Panc1 (cell line): Measurements from ENCODE around the gene ATP10A. TPM values are rescaled to one million over a fixed set of nuclear protein-coding genes. Genes with fewer than 3 reads are reported as not detected.

Experiments
- ATAC-seq: fragments of 200-7000 bp; cut with Tn5 transposase; 2 replicates; pipeline ENCODE4 v1.9.1; 2020; ENCODE audit warnings: mild to moderate bottlenecking, moderate library complexity
- BruUV-seq: library from RNA; stranded (reverse); fragments of 400-500 nt; replicated peaks from 2 replicates; lab custom pipeline; 2021; lab: Mats Ljungman, UMichigan
- CTCF ChIA-PET: fragments of 300-600 bp; sonication (Branson Sonifier 250); formaldehyde crosslinking; loops from one replicate; lab custom pipeline; 2022; ENCODE audit warnings: antibody characterized with exemption; lab: Charles Lee
- POLR2A ChIA-PET: fragments of 300-600 bp; sonication (Branson Sonifier 250); formaldehyde crosslinking; loops from one replicate; lab custom pipeline; 2022; ENCODE audit warnings: antibody characterized with exemption; lab: Charles Lee
- DNase-seq: peaks from one replicate; pipeline ENCODE4 v3.0.0-alpha.2; 2010; ENCODE audit warnings: low read depth, low spot score
- H3K27ac ChIP-seq: 2 replicates; pipeline ENCODE4 v1.5.1; 2011; ENCODE audit warnings: mild to moderate bottlenecking, low read length, inconsistent platforms
- H3K27me3 ChIP-seq: fragments of 200-500 bp; sonication (Bioruptor generic); 2 replicates; pipeline ENCODE4 v1.6.0; 2014; ENCODE audit warnings: low read length, inconsistent platforms; ENCODE audit not compliant: control insufficient read depth, insufficient read depth
- H3K36me3 ChIP-seq: fragments of 200-500 bp; sonication (Bioruptor generic); 2 replicates; pipeline ENCODE4 v1.5.1; 2014; ENCODE audit warnings: inconsistent platforms, mild to moderate bottlenecking, low read length, moderate library complexity; ENCODE audit not compliant: control insufficient read depth, insufficient read depth
- H3K4me1 ChIP-seq: 2 replicates; pipeline ENCODE4 v1.5.1; 2011; ENCODE audit warnings: inconsistent platforms, mild to moderate bottlenecking, low read length, moderate library complexity; ENCODE audit not compliant: control insufficient read depth, insufficient read depth
- H3K4me3 ChIP-seq, 2 experiments: 2 replicates each; pipeline ENCODE4 v1.5.1; 2011 to 2012; ENCODE audit warnings: low read depth in 2 of 2, low read length in 2 of 2, mild to moderate bottlenecking in 2 of 2, inconsistent platforms in 1 of 2, moderate library complexity in 1 of 2
- H3K9me3 ChIP-seq: fragments of 200-500 bp; sonication (Bioruptor generic); 2 replicates; pipeline ENCODE4 v1.5.1; 2014; ENCODE audit warnings: low read depth, mild to moderate bottlenecking, inconsistent platforms, low read length, moderate library complexity; ENCODE audit not compliant: control insufficient read depth, insufficient read depth
- POLR2AphosphoS5 ChIP-seq: IDR thresholded peaks from 2 replicates; pipeline ENCODE4 v1.6.1; 2012; ENCODE audit warnings: mild to moderate bottlenecking, low read depth, low read length, moderate library complexity
- SIN3A ChIP-seq: IDR thresholded peaks from 2 replicates; pipeline ENCODE4 v1.6.1; 2012; ENCODE audit warnings: low read depth, mild to moderate bottlenecking, low read length, moderate library complexity, borderline replicate concordance; ENCODE audit not compliant: insufficient read depth
- TCF7L2 ChIP-seq: IDR thresholded peaks from 2 replicates; pipeline ENCODE4 v1.6.1; 2011; ENCODE audit warnings: mild to moderate bottlenecking, low read depth, low read length, inconsistent platforms
- in situ Hi-C: cut with HindIII; loops from 2 replicates; pipeline ENCODE4 v1.10.0; 2016; ENCODE audit warnings: low sequenced_read_pairs, low pct_unique_long_range_greater_than_20kb
- intact Hi-C: fragments of 100-400 bp; cut with micrococcal nuclease; formaldehyde crosslinking; loops from one replicate; pipeline ENCODE4 v1.10.0; 2022; ENCODE audit not compliant: unreplicated experiment
- total RNA-seq: library from RNA; stranded (reverse); gene quantifications from one replicate; pipeline ENCODE4 v1.2.1, GENCODE V29; 2021; ENCODE audit not compliant: unreplicated experiment
- TF ChIP-seq, protein P1 (sequence below), 2 experiments: IDR thresholded peaks; 2 replicates each; pipeline ENCODE4 v1.6.1; 2011 to 2012; ENCODE audit warnings: low read depth in 2 of 2, control low read depth in 1 of 2, low read length in 1 of 2, mild to moderate bottlenecking in 1 of 2, moderate library complexity in 1 of 2; ENCODE audit not compliant: insufficient read depth in 1 of 2
- TF ChIP-seq, protein P2 (sequence below): fragments of 450-650 bp; IDR thresholded peaks from 2 replicates; pipeline ENCODE4 v1.5.1; 2017; ENCODE audit warnings: mild to moderate bottlenecking

ATP10A gene
- total RNA-seq, 1 experiment from 2014 or later, result 0.31 TPM

DNA sequence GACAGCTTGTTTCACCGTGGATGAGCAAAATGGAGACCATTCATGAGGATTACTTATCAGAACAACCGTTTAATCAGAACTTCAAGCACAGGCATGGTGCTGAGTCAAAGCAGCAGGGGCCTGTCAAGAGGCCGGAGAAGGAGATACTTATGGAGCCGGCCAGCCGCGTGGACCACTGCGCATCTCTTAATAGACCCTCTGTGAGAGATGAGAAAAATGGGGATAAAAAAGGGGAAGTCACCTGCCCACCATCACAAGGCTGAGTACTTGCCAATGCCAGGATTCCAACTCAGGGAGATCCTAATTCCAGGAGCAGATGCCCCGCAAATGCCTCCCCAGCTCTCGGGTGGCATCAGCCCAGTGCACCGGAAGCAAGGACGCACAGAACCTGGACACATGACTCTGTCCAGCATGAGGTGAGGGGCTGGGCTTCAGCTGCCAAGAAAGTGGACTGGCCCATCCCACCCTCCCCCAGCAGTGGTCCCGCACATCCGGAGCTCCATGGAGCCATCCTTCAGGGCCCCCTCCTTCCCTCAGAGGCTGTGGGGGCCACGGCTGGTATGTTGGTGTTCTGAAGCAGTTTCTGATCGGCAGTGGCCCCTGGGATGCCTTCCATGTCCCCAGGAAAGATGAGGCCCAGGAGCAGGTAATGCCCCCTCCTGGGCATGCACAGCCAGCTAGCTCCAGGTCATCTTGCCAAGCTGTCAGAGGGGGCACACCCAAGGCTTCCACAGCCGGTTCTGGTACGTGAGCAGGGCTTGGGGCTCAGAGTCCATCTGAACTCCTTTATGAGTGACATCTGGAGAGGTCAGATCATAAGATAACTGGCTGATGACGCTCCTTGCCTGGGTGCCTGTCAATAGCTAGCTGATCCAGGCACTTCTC is 143.8 kb downstream of the ATP10A start:
- DNase-seq, result no peak
- BruUV-seq, result no TSS peak
- Histone ChIP-seq H3K4me1 (no peaks in the 10 kb centered on the region), H3K4me3 (no peak overlapping the region), H3K36me3 (no peaks in the 10 kb centered on the region), H3K27me3 (no peaks in the 10 kb centered on the region), H3K9me3 (no peaks in the 10 kb centered on the region), H3K27ac (no peak overlapping the region)
- intact Hi-C loops (loop anchor here (10.0 kb wide), 1 partner anchor 55 kb away; no protein-coding TSS in a partner anchor), in situ Hi-C loops (no loop called here)
- POLR2A ChIA-PET, result interaction anchor here (0.6 kb wide), 1 partner anchor 62 kb away, joined by 6 read pairs; no protein-coding TSS in a partner anchor
- ATAC-seq, result no peak
- TF ChIP-seq, protein P1, sequence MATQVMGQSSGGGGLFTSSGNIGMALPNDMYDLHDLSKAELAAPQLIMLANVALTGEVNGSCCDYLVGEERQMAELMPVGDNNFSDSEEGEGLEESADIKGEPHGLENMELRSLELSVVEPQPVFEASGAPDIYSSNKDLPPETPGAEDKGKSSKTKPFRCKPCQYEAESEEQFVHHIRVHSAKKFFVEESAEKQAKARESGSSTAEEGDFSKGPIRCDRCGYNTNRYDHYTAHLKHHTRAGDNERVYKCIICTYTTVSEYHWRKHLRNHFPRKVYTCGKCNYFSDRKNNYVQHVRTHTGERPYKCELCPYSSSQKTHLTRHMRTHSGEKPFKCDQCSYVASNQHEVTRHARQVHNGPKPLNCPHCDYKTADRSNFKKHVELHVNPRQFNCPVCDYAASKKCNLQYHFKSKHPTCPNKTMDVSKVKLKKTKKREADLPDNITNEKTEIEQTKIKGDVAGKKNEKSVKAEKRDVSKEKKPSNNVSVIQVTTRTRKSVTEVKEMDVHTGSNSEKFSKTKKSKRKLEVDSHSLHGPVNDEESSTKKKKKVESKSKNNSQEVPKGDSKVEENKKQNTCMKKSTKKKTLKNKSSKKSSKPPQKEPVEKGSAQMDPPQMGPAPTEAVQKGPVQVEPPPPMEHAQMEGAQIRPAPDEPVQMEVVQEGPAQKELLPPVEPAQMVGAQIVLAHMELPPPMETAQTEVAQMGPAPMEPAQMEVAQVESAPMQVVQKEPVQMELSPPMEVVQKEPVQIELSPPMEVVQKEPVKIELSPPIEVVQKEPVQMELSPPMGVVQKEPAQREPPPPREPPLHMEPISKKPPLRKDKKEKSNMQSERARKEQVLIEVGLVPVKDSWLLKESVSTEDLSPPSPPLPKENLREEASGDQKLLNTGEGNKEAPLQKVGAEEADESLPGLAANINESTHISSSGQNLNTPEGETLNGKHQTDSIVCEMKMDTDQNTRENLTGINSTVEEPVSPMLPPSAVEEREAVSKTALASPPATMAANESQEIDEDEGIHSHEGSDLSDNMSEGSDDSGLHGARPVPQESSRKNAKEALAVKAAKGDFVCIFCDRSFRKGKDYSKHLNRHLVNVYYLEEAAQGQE (IDR thresholded peaks at IDR 0.05; ENCODE audit: insufficient read depth in 1 of 2, low read depth in 2 of 2, low read length in 1 of 2), result no peak
- no peak for TF ChIP-seq POLR2AphosphoS5
- TF ChIP-seq, protein P2, sequence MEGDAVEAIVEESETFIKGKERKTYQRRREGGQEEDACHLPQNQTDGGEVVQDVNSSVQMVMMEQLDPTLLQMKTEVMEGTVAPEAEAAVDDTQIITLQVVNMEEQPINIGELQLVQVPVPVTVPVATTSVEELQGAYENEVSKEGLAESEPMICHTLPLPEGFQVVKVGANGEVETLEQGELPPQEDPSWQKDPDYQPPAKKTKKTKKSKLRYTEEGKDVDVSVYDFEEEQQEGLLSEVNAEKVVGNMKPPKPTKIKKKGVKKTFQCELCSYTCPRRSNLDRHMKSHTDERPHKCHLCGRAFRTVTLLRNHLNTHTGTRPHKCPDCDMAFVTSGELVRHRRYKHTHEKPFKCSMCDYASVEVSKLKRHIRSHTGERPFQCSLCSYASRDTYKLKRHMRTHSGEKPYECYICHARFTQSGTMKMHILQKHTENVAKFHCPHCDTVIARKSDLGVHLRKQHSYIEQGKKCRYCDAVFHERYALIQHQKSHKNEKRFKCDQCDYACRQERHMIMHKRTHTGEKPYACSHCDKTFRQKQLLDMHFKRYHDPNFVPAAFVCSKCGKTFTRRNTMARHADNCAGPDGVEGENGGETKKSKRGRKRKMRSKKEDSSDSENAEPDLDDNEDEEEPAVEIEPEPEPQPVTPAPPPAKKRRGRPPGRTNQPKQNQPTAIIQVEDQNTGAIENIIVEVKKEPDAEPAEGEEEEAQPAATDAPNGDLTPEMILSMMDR, result no peak
- TF ChIP-seq SIN3A, result no peak
- TF ChIP-seq TCF7L2, result no peak
- CTCF ChIA-PET, result no interaction called here

DNA sequence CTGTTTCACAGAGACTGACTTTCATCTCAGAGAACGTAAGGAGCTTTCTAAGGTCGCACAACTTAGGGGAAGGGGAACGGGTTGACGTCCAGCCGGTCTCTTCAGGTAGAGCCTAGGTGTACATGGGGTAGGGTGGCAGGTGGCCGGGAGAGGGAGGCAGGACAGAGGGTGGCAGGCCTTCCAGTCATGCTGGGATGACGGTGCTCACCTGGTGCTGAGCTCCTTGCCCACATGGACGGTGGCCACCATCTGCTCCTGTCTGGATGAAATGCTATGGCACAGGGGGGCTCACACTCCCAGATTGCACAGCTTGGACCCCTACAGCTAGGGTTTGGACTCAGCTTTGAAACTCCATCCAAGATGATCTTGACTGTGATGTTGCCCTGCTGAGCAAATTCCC is 144.5 kb downstream of the ATP10A start:
- Histone ChIP-seq H3K9me3 (no peaks in the 10 kb centered on the region), H3K27me3 (no peaks in the 10 kb centered on the region), H3K27ac (no peak overlapping the region), H3K36me3 (no peaks in the 10 kb centered on the region), H3K4me3 (no peak overlapping the region), H3K4me1 (no peaks in the 10 kb centered on the region)
- TF ChIP-seq, protein P2, result no peak
- TF ChIP-seq TCF7L2, result no peak
- no peak for TF ChIP-seq POLR2AphosphoS5
- TF ChIP-seq, protein P1 (IDR thresholded peaks at IDR 0.05; ENCODE audit: insufficient read depth in 1 of 2, low read depth in 2 of 2, low read length in 1 of 2), result no peak
- TF ChIP-seq SIN3A, result no peak
- intact Hi-C loops, result loop anchor here (10.0 kb wide), 1 partner anchor 56 kb away; no protein-coding TSS in a partner anchor
- no peak for ATAC-seq
- in situ Hi-C loops, result no loop called here
- no TSS peak for BruUV-seq
- ChIA-PET POLR2A (no interaction called here), CTCF (no interaction called here)
- no peak for DNase-seq
